ENCODE results near the gene SPINK4.

Gene SPINK4

GRCh38 chr9:33239921-33240320 lies at the start of gene SPINK4:
Gene SPINK4 (plus strand): TSS chr9:33240167. CDS start chr9:33240209, 42 bp downstream.
- DNase-seq (ENCODE audit: low read depth): no peak

- DNase-seq (ENCODE audit: low read depth): no peak
These were observed 47.3 kb upstream of the SPINK4 start for GRCh38 chr9:33192493-33193255.

- DNase-seq (ENCODE audit: low read depth): no peak
These were observed 46.1 kb upstream of the SPINK4 start for GRCh38 chr9:33193818-33194217.

GRCh38 chr9:33196736-33197135 lies 43.2 kb upstream of the SPINK4 start:
- no peak for DNase-seq (ENCODE audit: low read depth)

- DNase-seq (ENCODE audit: low read depth): no peak
These were observed 42.5 kb upstream of the SPINK4 start for GRCh38 chr9:33197279-33198152.

- peak; percentile 37 for DNase-seq (ENCODE audit: low read depth)
These were observed 41.8 kb upstream of the SPINK4 start for GRCh38 chr9:33198165-33198564.

GRCh38 chr9:33202018-33202417 lies 37.9 kb upstream of the SPINK4 start:
- no peak for DNase-seq (ENCODE audit: low read depth)

GRCh38 chr9:33202552-33203201 lies 37.3 kb upstream of the SPINK4 start:
- no peak for DNase-seq (ENCODE audit: low read depth)

- no peak for DNase-seq (ENCODE audit: low read depth)
These were observed 30.6 kb upstream of the SPINK4 start for GRCh38 chr9:33209394-33209793.

- DNase-seq (ENCODE audit: low read depth): no peak
These were observed 29.8 kb upstream of the SPINK4 start for GRCh38 chr9:33210006-33210715.

GRCh38 chr9:33211695-33212393 lies 28.1 kb upstream of the SPINK4 start:
- no peak for DNase-seq (ENCODE audit: low read depth)

- DNase-seq (ENCODE audit: low read depth): no peak
These were observed 19.0 kb upstream of the SPINK4 start for GRCh38 chr9:33220681-33221567.

- no peak for DNase-seq (ENCODE audit: low read depth)
These were observed 18.4 kb upstream of the SPINK4 start for GRCh38 chr9:33221568-33221884.

GRCh38 chr9:33222031-33222430 lies 17.9 kb upstream of the SPINK4 start:
- no peak for DNase-seq (ENCODE audit: low read depth)

- DNase-seq (ENCODE audit: low read depth): no peak
These were observed 16.3 kb upstream of the SPINK4 start for GRCh38 chr9:33223696-33224095.

GRCh38 chr9:33225319-33226147 lies 14.4 kb upstream of the SPINK4 start:
- peak; percentile 68 for DNase-seq (ENCODE audit: low read depth)

GRCh38 chr9:33227008-33227398 lies 13.0 kb upstream of the SPINK4 start:
- DNase-seq (ENCODE audit: low read depth): no peak

GRCh38 chr9:33227741-33228140 lies 12.2 kb upstream of the SPINK4 start:
- DNase-seq (ENCODE audit: low read depth): no peak

- DNase-seq (ENCODE audit: low read depth): no peak
These were observed 11.4 kb upstream of the SPINK4 start for GRCh38 chr9:33228606-33229005.

All from fibroblast of the conjunctiva (primary cell).